Activated B cell treated with CpG ODN at 0.5 μM for 24 hours (primary cell): ENCODE data around the gene HSBP1. TPM values are rescaled to one million over a fixed set of nuclear protein-coding genes. Genes with fewer than 3 reads are reported as not detected.
A peak's percentile ranks its signal among the peaks of the same experiment; 100 is the strongest.

Experiments used
- ATAC-seq: fragments of 200-7000 bp; cut with Tn5 transposase; one replicate; pipeline ENCODE4 v1.10.0; 2021; ENCODE audit warnings: low read depth, mild to moderate bottlenecking, moderate library complexity
- CTCF ChIA-PET: fragments of 350-600 bp; sonication (Branson Sonifier 250); formaldehyde crosslinking; loops from one replicate; lab custom pipeline; 2021; ENCODE audit warnings: antibody characterized with exemption; lab: Charles Lee
- POLR2A ChIA-PET: fragments of 350-600 bp; sonication (Branson Sonifier 250); formaldehyde crosslinking; loops from one replicate; lab custom pipeline; 2021; ENCODE audit warnings: antibody characterized with exemption; lab: Charles Lee
- DNase-seq: peaks from one replicate; pipeline ENCODE4 v3.0.0; 2022
- H3K27ac Mint-ChIP-seq: one replicate; pipeline ENCODE4 v1.8.0; 2020; ENCODE audit warnings: mixed read lengths
- H3K27me3 Mint-ChIP-seq: one replicate; pipeline ENCODE4 v1.8.0; 2021; ENCODE audit warnings: mixed read lengths
- H3K36me3 Mint-ChIP-seq: one replicate; pipeline ENCODE4 v1.8.0; 2021; ENCODE audit warnings: low read depth, mixed read lengths
- H3K4me1 Mint-ChIP-seq: one replicate; pipeline ENCODE4 v1.8.0; 2021; ENCODE audit warnings: mixed read lengths
- H3K4me3 Mint-ChIP-seq: one replicate; pipeline ENCODE4 v1.8.0; 2020; ENCODE audit warnings: mild to moderate bottlenecking, mixed read lengths
- H3K9me3 Mint-ChIP-seq: one replicate; pipeline ENCODE4 v1.8.0; 2020; ENCODE audit warnings: mixed read lengths
- intact Hi-C: fragments of 100-400 bp; cut with micrococcal nuclease; formaldehyde crosslinking; loops from one replicate; pipeline ENCODE4 v1.15.1; 2024
- total RNA-seq: library from RNA; stranded (reverse); gene quantifications from 2 replicates; pipeline ENCODE4 v1.2.3, GENCODE V29; 2022
- TF ChIP-seq, protein P1 (sequence below): fragments of 200-600 bp; IDR thresholded peaks from one replicate; pipeline ENCODE4 v1.8.0; 2022; ENCODE audit warnings: antibody characterized with exemption, mild to moderate bottlenecking

The HSBP1 gene
- total RNA-seq, 1 donor from 2014 or later, result 54.0 TPM

DNA sequence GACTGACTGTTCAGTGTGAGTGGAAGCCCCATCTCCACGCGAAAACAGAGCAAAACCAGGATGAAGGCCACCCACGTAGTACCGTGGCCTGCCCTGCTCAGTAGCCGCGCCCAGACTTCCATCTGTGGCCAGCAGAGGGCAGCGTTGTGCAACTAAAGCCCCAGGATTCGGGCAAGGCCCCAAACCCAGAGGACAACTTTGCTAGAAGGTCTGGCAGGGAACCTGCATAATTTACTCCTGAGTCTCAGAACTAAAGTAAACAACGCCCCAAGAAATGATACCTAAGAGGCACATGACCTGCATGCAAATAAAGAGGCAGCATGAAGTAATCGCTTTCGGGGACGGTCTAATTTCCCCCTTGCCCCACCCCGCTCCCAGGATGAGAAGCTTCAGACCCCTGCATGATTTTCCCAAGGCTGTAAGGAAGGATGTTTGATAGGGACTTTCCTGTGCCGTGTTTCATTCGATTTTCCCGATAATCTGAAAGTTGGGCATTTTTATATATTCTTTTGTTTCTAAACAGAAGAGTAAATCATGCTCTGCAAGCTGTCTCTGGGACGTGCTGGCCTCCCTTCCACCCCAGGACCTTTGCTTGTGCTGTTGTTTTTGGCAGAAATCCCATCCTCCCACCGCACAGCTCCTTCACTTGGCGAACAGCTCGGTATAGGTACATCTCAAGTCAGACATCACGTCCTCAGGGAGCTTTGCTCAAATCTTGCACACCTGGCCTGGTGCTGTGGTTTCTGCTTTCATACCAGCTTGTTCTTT, 18.6 kb downstream of the HSBP1 start:
- peaks cover 5% of the 10 kb centered on the region for H3K27me3 Mint-ChIP-seq
- TF ChIP-seq, protein P1, sequence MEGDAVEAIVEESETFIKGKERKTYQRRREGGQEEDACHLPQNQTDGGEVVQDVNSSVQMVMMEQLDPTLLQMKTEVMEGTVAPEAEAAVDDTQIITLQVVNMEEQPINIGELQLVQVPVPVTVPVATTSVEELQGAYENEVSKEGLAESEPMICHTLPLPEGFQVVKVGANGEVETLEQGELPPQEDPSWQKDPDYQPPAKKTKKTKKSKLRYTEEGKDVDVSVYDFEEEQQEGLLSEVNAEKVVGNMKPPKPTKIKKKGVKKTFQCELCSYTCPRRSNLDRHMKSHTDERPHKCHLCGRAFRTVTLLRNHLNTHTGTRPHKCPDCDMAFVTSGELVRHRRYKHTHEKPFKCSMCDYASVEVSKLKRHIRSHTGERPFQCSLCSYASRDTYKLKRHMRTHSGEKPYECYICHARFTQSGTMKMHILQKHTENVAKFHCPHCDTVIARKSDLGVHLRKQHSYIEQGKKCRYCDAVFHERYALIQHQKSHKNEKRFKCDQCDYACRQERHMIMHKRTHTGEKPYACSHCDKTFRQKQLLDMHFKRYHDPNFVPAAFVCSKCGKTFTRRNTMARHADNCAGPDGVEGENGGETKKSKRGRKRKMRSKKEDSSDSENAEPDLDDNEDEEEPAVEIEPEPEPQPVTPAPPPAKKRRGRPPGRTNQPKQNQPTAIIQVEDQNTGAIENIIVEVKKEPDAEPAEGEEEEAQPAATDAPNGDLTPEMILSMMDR, result peak; percentile 59
- H3K27ac Mint-ChIP-seq, result no peak overlapping the region
- no peak overlapping the region for H3K4me3 Mint-ChIP-seq
- no peaks in the 10 kb centered on the region for H3K36me3 Mint-ChIP-seq
- peak; percentile 78 for DNase-seq
- peaks cover 7% of the 10 kb centered on the region for H3K4me1 Mint-ChIP-seq
- ChIA-PET CTCF (interaction anchor here (0.6 to 2.2 kb wide), 17 partner anchors 8 to 360 kb away, joined by 3 to 12 read pairs (median 4); no protein-coding TSS in a partner anchor), POLR2A (interaction anchor here (0.6 kb wide), 1 partner anchor 20 kb away, joined by 5 read pairs; no protein-coding TSS in a partner anchor)
- intact Hi-C loops, result loop anchor here (1.0 to 5.0 kb wide), 6 partner anchors 17 to 361 kb away; partner anchors contain the start of genes MLYCD and TAF1C
- ATAC-seq, result peak; percentile 94
- H3K9me3 Mint-ChIP-seq, result no peaks in the 10 kb centered on the region

DNA sequence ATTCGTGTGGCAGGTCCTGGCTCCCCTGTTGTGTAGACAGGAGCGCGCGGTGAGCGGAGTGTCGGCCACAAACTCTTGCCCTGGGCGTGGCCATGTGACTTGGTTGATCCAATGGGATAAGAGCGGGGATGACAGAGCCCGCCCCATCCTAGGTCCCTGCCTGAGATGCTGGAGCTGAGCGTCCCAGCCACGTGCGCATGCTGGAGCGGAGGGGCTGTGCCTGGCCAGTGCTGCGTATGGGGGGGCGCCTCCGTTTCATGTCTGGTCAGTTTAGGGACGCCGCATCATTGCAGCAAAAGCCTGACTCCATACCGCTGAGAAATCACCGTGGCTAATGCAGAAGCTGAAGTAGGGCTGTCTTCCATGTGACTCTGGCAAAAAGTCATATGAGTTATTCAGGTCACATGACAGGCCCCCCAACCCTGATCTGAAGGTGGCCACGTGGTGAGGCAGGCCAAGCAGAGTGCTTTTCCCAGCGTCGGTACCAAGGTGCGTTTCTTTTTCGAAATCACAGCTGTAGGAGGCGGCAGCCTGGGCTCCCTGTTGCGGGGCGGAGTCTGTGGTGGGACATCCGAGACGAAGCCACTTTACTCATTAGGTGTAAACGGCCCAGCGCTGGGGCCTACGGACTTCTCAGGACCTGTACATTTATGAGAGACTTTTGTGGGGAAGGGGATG, 22.5 kb downstream of the HSBP1 start:
- H3K4me1 Mint-ChIP-seq, result peaks cover 7% of the 10 kb centered on the region
- no peaks in the 10 kb centered on the region for H3K27me3 Mint-ChIP-seq
- CTCF ChIA-PET, result no interaction called here
- H3K27ac Mint-ChIP-seq, result no peak overlapping the region
- DNase-seq, result no peak
- H3K9me3 Mint-ChIP-seq, result no peaks in the 10 kb centered on the region
- no peak overlapping the region for H3K4me3 Mint-ChIP-seq
- ATAC-seq, result no peak
- POLR2A ChIA-PET, result no interaction called here
- intact Hi-C loops, result no loop called here
- H3K36me3 Mint-ChIP-seq, result no peaks in the 10 kb centered on the region
- TF ChIP-seq, protein P1, result no peak

DNA sequence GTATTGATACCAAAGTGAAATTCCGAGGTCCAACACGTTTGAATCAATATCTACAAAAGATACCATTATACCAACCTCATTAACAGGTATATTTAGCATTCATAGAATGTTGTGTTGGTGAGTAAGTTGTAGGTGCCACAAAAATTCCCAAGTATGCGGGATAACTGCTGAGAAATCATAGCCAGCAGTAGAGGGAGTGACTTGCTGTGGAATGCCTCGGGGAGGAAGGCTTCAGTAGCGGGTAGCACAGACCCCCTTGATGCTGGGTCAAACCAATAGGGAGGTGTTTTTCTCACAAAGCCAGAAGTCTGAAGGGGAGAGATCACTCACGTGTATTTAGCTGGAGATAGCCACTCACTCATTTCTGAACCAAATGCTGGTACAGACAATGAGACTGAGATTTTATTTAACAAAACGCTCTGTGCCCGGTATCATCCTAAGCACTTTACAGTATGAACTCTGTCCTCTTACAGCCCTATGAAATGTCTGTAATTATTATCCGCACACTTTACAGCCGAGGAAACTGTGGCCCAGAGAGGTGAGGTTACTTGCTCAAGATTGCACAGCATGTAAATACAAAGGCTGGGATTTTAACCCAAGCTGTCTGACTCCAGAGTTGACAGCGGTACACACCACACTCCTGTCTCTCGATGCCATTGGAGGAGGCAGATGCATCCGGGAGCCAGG, 23.1 kb downstream of the HSBP1 start:
- Mint-ChIP-seq H3K9me3 (no peaks in the 10 kb centered on the region), H3K27me3 (no peaks in the 10 kb centered on the region), H3K4me1 (peaks cover 5% of the 10 kb centered on the region), H3K4me3 (no peak overlapping the region), H3K27ac (no peak overlapping the region), H3K36me3 (no peaks in the 10 kb centered on the region)
- ChIA-PET POLR2A (no interaction called here), CTCF (no interaction called here)
- TF ChIP-seq, protein P1, result no peak
- intact Hi-C loops, result no loop called here
- ATAC-seq (no peak), DNase-seq (no peak)

DNA sequence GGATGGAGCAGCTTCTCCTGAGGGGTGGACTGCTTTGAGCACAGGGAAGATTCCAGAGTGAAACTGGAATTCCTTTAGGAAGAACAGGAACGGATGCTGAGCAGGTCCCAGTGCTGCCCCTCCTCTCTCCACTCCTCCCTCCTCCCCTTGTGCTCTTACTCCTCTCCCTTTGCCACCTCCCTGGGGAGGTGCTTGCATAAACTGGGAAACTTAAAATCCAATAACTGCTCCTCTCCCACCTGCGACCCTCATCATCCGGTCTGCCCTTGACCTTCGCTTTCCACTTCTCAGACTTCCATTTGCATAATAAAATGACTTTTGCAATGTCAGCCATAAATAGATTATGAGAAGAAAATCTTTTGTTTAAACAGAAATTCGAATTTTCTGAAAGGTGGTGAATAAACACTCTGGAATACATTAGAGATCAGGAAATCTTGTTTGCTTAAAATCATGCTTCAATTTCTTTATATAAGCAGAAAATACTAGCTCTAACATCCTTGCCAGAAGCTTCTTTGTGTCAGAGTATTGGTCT, 23.7 kb downstream of the HSBP1 start:
- Mint-ChIP-seq H3K4me1 (no peaks in the 10 kb centered on the region), H3K27ac (no peak overlapping the region), H3K27me3 (peaks cover 2% of the 10 kb centered on the region), H3K36me3 (no peaks in the 10 kb centered on the region), H3K9me3 (no peaks in the 10 kb centered on the region), H3K4me3 (no peak overlapping the region)
- ATAC-seq (no peak), DNase-seq (no peak)
- intact Hi-C loops, result no loop called here
- CTCF ChIA-PET, result no interaction called here
- TF ChIP-seq, protein P1, result no peak
- POLR2A ChIA-PET, result no interaction called here
